GM23248 (cell line): ENCODE measurements around the gene KRTAP13-1. TPM values are rescaled to one million over a fixed set of nuclear protein-coding genes. Genes with fewer than 3 reads are reported as not detected.

Experiments used
- DNase-seq: peaks from one replicate; pipeline ENCODE4 v3.0.0-alpha.2; 2015
- H2AFZ ChIP-seq: fragments of 200-600 bp; sonication (generic); 2 replicates; pipeline ENCODE4 v1.6.1; 2016; ENCODE audit warnings: antibody characterized with exemption
- H3F3A ChIP-seq: fragments of 200-600 bp; sonication (generic); 2 replicates; pipeline ENCODE4 v1.6.1; 2016; ENCODE audit warnings: mild to moderate bottlenecking, antibody characterized with exemption, mixed run types; ENCODE audit not compliant: insufficient read depth
- H3K27ac ChIP-seq: fragments of 200-600 bp; sonication (generic); 2 replicates; pipeline ENCODE4 v1.5.1; 2016; ENCODE audit warnings: mild to moderate bottlenecking
- H3K27me3 ChIP-seq: fragments of 200-600 bp; sonication (generic); replicated peaks from 2 replicates; pipeline ENCODE4 v1.6.1; 2016; ENCODE audit warnings: mild to moderate bottlenecking; ENCODE audit not compliant: insufficient read depth
- H3K36me3 ChIP-seq: fragments of 200-600 bp; sonication (generic); 2 replicates; pipeline ENCODE4 v1.6.1; 2016; ENCODE audit warnings: low read depth, mild to moderate bottlenecking
- H3K4me1 ChIP-seq: fragments of 200-600 bp; sonication (generic); 2 replicates; pipeline ENCODE4 v1.6.1; 2016; ENCODE audit warnings: mild to moderate bottlenecking; ENCODE audit not compliant: insufficient read depth
- H3K4me2 ChIP-seq: fragments of 200-600 bp; sonication (generic); one replicate; pipeline ENCODE4 v1.6.1; 2016; ENCODE audit warnings: mild to moderate bottlenecking; ENCODE audit not compliant: unreplicated experiment
- H3K4me3 ChIP-seq: fragments of 200-600 bp; sonication (generic); 2 replicates; pipeline ENCODE4 v1.5.1; 2016; ENCODE audit warnings: mild to moderate bottlenecking
- H3K79me2 ChIP-seq: fragments of 200-600 bp; sonication (generic); 2 replicates; pipeline ENCODE4 v1.6.1; 2016; ENCODE audit warnings: mild to moderate bottlenecking; ENCODE audit not compliant: insufficient read depth
- H3K9ac ChIP-seq: fragments of 200-600 bp; sonication (generic); 2 replicates; pipeline ENCODE4 v1.6.1; 2016; ENCODE audit warnings: mild to moderate bottlenecking
- H3K9me2 ChIP-seq: fragments of 200-600 bp; sonication (generic); 2 replicates; pipeline ENCODE4 v1.6.1; 2016; ENCODE audit warnings: mixed run types, mild to moderate bottlenecking, moderate library complexity; ENCODE audit not compliant: insufficient read depth
- H3K9me3 ChIP-seq: fragments of 200-600 bp; sonication (generic); one replicate; pipeline ENCODE4 v1.6.1; 2017; ENCODE audit warnings: low read depth
- H4K20me1 ChIP-seq: fragments of 200-600 bp; sonication (generic); 2 replicates; pipeline ENCODE4 v1.6.0; 2016; ENCODE audit not compliant: insufficient read depth
- EZH2 ChIP-seq: fragments of 200-600 bp; sonication (generic); IDR thresholded peaks from 2 replicates; pipeline ENCODE4 v1.6.1; 2018; ENCODE audit warnings: antibody characterized with exemption, mild to moderate bottlenecking; ENCODE audit not compliant: insufficient read depth, poor library complexity, severe bottlenecking
- EZH2phosphoT487 ChIP-seq: fragments of 200-600 bp; sonication (generic); IDR thresholded peaks from 2 replicates; pipeline ENCODE4 v1.6.1; 2018; ENCODE audit warnings: antibody characterized with exemption, moderate library complexity, mild to moderate bottlenecking, low read depth; ENCODE audit not compliant: insufficient read depth
- WGBS, 2 experiments: methylation state at CpG; one replicate each; pipeline ENCODE4 v1.1.6; 2015 to 2017; ENCODE audit warnings: low lambda C conversion rate in 2 of 2, low coverage in 1 of 2; ENCODE audit errors: missing lambda C conversion rate in 2 of 2; 5-methylcytosine and 5-hydroxymethylcytosine counted together
- in situ Hi-C: fragments of 300-500 bp; cut with MboI; formaldehyde crosslinking; loops from 2 replicates; pipeline ENCODE4 v1.15.0; 2020
- microRNA-seq: library from miRNA; unstranded; fragments of <30 nt; microRNA quantifications from one replicate; pipeline ENCODE4, GENCODE V29; 2016; ENCODE audit warnings: borderline number of aligned reads
- polyA plus RNA-seq: library from polyadenylated mRNA; unstranded; fragments of >200 nt; fragmentation: Nextera tagmentation; extraction: Ambion mirVana; gene quantifications from 2 replicates; pipeline ENCODE4 v1.2.1, GENCODE V29; 2016
- small RNA-seq: library from RNA; depleted of rRNA; stranded (forward); fragments of <200 nt; gene quantifications from one replicate; pipeline ENCODE3, GENCODE V24; 2014; ENCODE audit warnings: low read depth, low replicate concordance
- total RNA-seq: library from RNA; depleted of rRNA; stranded (reverse); fragments of >200 nt; shearing (Covaris generic); gene quantifications from 2 replicates; pipeline ENCODE4 v1.2.3, GENCODE V29; 2014; rRNA removed

The KRTAP13-1 gene
- total and polyA plus RNA-seq, 2 experiments from 2014 or later = not detected

- H2AFZ ChIP-seq = no peak within 1 kb of the TSS
- H3K27me3 ChIP-seq = no peaks in the 10 kb centered on the region
- H3F3A ChIP-seq = no peaks in the 10 kb centered on the region
- H3K27ac ChIP-seq = no peak within 1 kb of the TSS
- no peak within 1 kb of the TSS for H3K4me3 ChIP-seq
- no peaks in the 10 kb centered on the region for H4K20me1 ChIP-seq
- in situ Hi-C loops = no loop called here
- H3K4me1 ChIP-seq = no peaks in the 10 kb centered on the region
- no peaks in the 10 kb centered on the region for H3K79me2 ChIP-seq
- H3K9ac ChIP-seq = no peak within 1 kb of the TSS
- H3K36me3 ChIP-seq = no peaks in the 10 kb centered on the region
- DNase-seq = no peak
- H3K9me3 ChIP-seq = no peaks in the 10 kb centered on the region
- H3K9me2 ChIP-seq = no peaks in the 10 kb centered on the region
- H3K4me2 ChIP-seq = no peak within 1 kb of the TSS
- 57 to 59% methylated on average over 5 of the region's 5 CpGs for WGBS, 2 experiments
- TF ChIP-seq EZH2phosphoT487 (no peak), EZH2 (no peak)
These were observed 44.1 kb downstream of the KRTAP13-1 start, which contains the start of gene KRTAP15-1 for GRCh38 chr21:30439975-30440374. TSS of gene KRTAP15-1 (plus strand) at chr21:30440275. CDS start at chr21:30440328, 53 bp downstream.

GRCh38 chr21:30443226-30443625, 47.4 kb downstream of the KRTAP13-1 start:
- Histone ChIP-seq H3K27ac (no peak overlapping the region), H3K9me2 (no peaks in the 10 kb centered on the region), H3K4me3 (no peak overlapping the region), H3K4me2 (no peak overlapping the region), H3K27me3 (no peaks in the 10 kb centered on the region), H4K20me1 (no peaks in the 10 kb centered on the region), H3K36me3 (no peaks in the 10 kb centered on the region), H3K9me3 (no peaks in the 10 kb centered on the region), H3F3A (no peaks in the 10 kb centered on the region), H3K9ac (no peak overlapping the region), H3K4me1 (no peaks in the 10 kb centered on the region), H2AFZ (no peak overlapping the region), H3K79me2 (no peaks in the 10 kb centered on the region)
- DNase-seq = no peak
- in situ Hi-C loops = no loop called here
- TF ChIP-seq EZH2phosphoT487 (no peak), EZH2 (no peak)

GRCh38 chr21:30444204-30444603, 48.4 kb downstream of the KRTAP13-1 start:
- H3K27ac ChIP-seq = no peak overlapping the region
- no peaks in the 10 kb centered on the region for H3K9me3 ChIP-seq
- H3K79me2 ChIP-seq = no peaks in the 10 kb centered on the region
- H3K9me2 ChIP-seq = no peaks in the 10 kb centered on the region
- no peaks in the 10 kb centered on the region for H3K36me3 ChIP-seq
- H3K27me3 ChIP-seq = no peaks in the 10 kb centered on the region
- no peak for DNase-seq
- no peak overlapping the region for H2AFZ ChIP-seq
- WGBS, 2 experiments = 0 to 6% methylated on average over 1 of the region's 1 CpG
- no peaks in the 10 kb centered on the region for H3K4me1 ChIP-seq
- no peaks in the 10 kb centered on the region for H4K20me1 ChIP-seq
- in situ Hi-C loops = no loop called here
- no peak overlapping the region for H3K4me3 ChIP-seq
- no peak overlapping the region for H3K9ac ChIP-seq
- H3K4me2 ChIP-seq = no peak overlapping the region
- TF ChIP-seq EZH2phosphoT487 (no peak), EZH2 (no peak)
- H3F3A ChIP-seq = no peaks in the 10 kb centered on the region

Small RNA genes within 50 kb of the gene (microRNA-seq; reads per million reads assigned to microRNA genes)
- not detected for gene MIR4327

Small RNA genes within 50 kb of the gene (small RNA-seq; reads per million reads assigned to genes)
- gene KRTAP23-1 = not detected
- gene MIR4327 = not detected

Other genes with a start within 250 kb of the KRTAP13-1 start
- gene CLDN17, start 229.2 kb upstream of the KRTAP13-1 start, total RNA-seq = not detected in 2 replicates
- not detected in 2 replicates for gene CLDN17, start 229.2 kb upstream of the KRTAP13-1 start, polyA plus RNA-seq
- gene CLDN8, start 179.9 kb upstream of the KRTAP13-1 start, total RNA-seq = not detected in 2 replicates
- not detected in 2 replicates for gene CLDN8, start 179.9 kb upstream of the KRTAP13-1 start, polyA plus RNA-seq
- gene KRTAP24-1, start 113.1 kb upstream of the KRTAP13-1 start, total RNA-seq = not detected in 2 replicates
- not detected in 2 replicates for gene KRTAP24-1, start 113.1 kb upstream of the KRTAP13-1 start, polyA plus RNA-seq
- not detected in 2 replicates for gene KRTAP25-1, start 106.5 kb upstream of the KRTAP13-1 start, total RNA-seq
- gene KRTAP25-1, start 106.5 kb upstream of the KRTAP13-1 start, polyA plus RNA-seq = not detected in 2 replicates
- gene KRTAP26-1, start 75.7 kb upstream of the KRTAP13-1 start, total RNA-seq = not detected in 2 replicates
- not detected in 2 replicates for gene KRTAP26-1, start 75.7 kb upstream of the KRTAP13-1 start, polyA plus RNA-seq
- gene KRTAP27-1, start 58.3 kb upstream of the KRTAP13-1 start, total RNA-seq = not detected in 2 replicates
- not detected in 2 replicates for gene KRTAP27-1, start 58.3 kb upstream of the KRTAP13-1 start, polyA plus RNA-seq
- not detected in 2 replicates for gene KRTAP23-1, start 47.4 kb upstream of the KRTAP13-1 start, total RNA-seq
- not detected in 2 replicates for gene KRTAP23-1, start 47.4 kb upstream of the KRTAP13-1 start, polyA plus RNA-seq
- not detected in 2 replicates for gene KRTAP13-2, start 23.8 kb upstream of the KRTAP13-1 start, total RNA-seq
- gene KRTAP13-2, start 23.8 kb upstream of the KRTAP13-1 start, polyA plus RNA-seq = not detected in 2 replicates
- gene KRTAP13-3, start 29.9 kb downstream of the KRTAP13-1 start, total RNA-seq = not detected in 2 replicates
- gene KRTAP13-3, start 29.9 kb downstream of the KRTAP13-1 start, polyA plus RNA-seq = not detected in 2 replicates
- gene KRTAP13-4, start 34.2 kb downstream of the KRTAP13-1 start, total RNA-seq = not detected in 2 replicates
- not detected in 2 replicates for gene KRTAP13-4, start 34.2 kb downstream of the KRTAP13-1 start, polyA plus RNA-seq
- gene KRTAP15-1, start 44.2 kb downstream of the KRTAP13-1 start, total RNA-seq = not detected in 2 replicates
- not detected in 2 replicates for gene KRTAP15-1, start 44.2 kb downstream of the KRTAP13-1 start, polyA plus RNA-seq
- not detected in 2 replicates for gene KRTAP19-1, start 84.3 kb downstream of the KRTAP13-1 start, total RNA-seq
- not detected in 2 replicates for gene KRTAP19-1, start 84.3 kb downstream of the KRTAP13-1 start, polyA plus RNA-seq
- gene KRTAP19-2, start 91.4 kb downstream of the KRTAP13-1 start, total RNA-seq = not detected in 2 replicates
- not detected in 2 replicates for gene KRTAP19-2, start 91.4 kb downstream of the KRTAP13-1 start, polyA plus RNA-seq
- gene KRTAP19-3, start 96.0 kb downstream of the KRTAP13-1 start, total RNA-seq = not detected in 2 replicates
- gene KRTAP19-3, start 96.0 kb downstream of the KRTAP13-1 start, polyA plus RNA-seq = not detected in 2 replicates
- not detected in 2 replicates for gene KRTAP19-4, start 101.1 kb downstream of the KRTAP13-1 start, total RNA-seq
- gene KRTAP19-4, start 101.1 kb downstream of the KRTAP13-1 start, polyA plus RNA-seq = not detected in 2 replicates
- gene KRTAP19-5, start 106.1 kb downstream of the KRTAP13-1 start, total RNA-seq = not detected in 2 replicates
- gene KRTAP19-5, start 106.1 kb downstream of the KRTAP13-1 start, polyA plus RNA-seq = not detected in 2 replicates
- not detected in 2 replicates for gene KRTAP19-6, start 145.8 kb downstream of the KRTAP13-1 start, total RNA-seq
- gene KRTAP19-6, start 145.8 kb downstream of the KRTAP13-1 start, polyA plus RNA-seq = not detected in 2 replicates
- not detected in 2 replicates for gene KRTAP19-7, start 165.3 kb downstream of the KRTAP13-1 start, total RNA-seq
- not detected in 2 replicates for gene KRTAP19-7, start 165.3 kb downstream of the KRTAP13-1 start, polyA plus RNA-seq
- not detected in 2 replicates for gene KRTAP22-2, start 194.4 kb downstream of the KRTAP13-1 start, total RNA-seq
- gene KRTAP22-2, start 194.4 kb downstream of the KRTAP13-1 start, polyA plus RNA-seq = not detected in 2 replicates
- gene KRTAP6-3, start 196.4 kb downstream of the KRTAP13-1 start, total RNA-seq = not detected in 2 replicates
- gene KRTAP6-3, start 196.4 kb downstream of the KRTAP13-1 start, polyA plus RNA-seq = not detected in 2 replicates
- not detected in 2 replicates for gene KRTAP6-2, start 202.9 kb downstream of the KRTAP13-1 start, total RNA-seq
- not detected in 2 replicates for gene KRTAP6-2, start 202.9 kb downstream of the KRTAP13-1 start, polyA plus RNA-seq
- not detected in 2 replicates for gene KRTAP22-1, start 205.1 kb downstream of the KRTAP13-1 start, total RNA-seq
- not detected in 2 replicates for gene KRTAP22-1, start 205.1 kb downstream of the KRTAP13-1 start, polyA plus RNA-seq
- not detected in 2 replicates for gene KRTAP6-1, start 217.9 kb downstream of the KRTAP13-1 start, total RNA-seq
- not detected in 2 replicates for gene KRTAP6-1, start 217.9 kb downstream of the KRTAP13-1 start, polyA plus RNA-seq
- gene KRTAP20-1, start 220.4 kb downstream of the KRTAP13-1 start, total RNA-seq = not detected in 2 replicates
- not detected in 2 replicates for gene KRTAP20-1, start 220.4 kb downstream of the KRTAP13-1 start, polyA plus RNA-seq
- not detected in 2 replicates for gene KRTAP20-4, start 224.6 kb downstream of the KRTAP13-1 start, total RNA-seq
- not detected in 2 replicates for gene KRTAP20-4, start 224.6 kb downstream of the KRTAP13-1 start, polyA plus RNA-seq
- gene KRTAP20-2, start 239.2 kb downstream of the KRTAP13-1 start, total RNA-seq = not detected in 2 replicates
- gene KRTAP20-2, start 239.2 kb downstream of the KRTAP13-1 start, polyA plus RNA-seq = not detected in 2 replicates
- gene KRTAP20-3, start 246.8 kb downstream of the KRTAP13-1 start, total RNA-seq = not detected in 2 replicates
- gene KRTAP20-3, start 246.8 kb downstream of the KRTAP13-1 start, polyA plus RNA-seq = not detected in 2 replicates